Measurements from ENCODE around the gene PRAME. TPM values are rescaled to one million over a fixed set of nuclear protein-coding genes. Genes with fewer than 3 reads are reported as not detected.

Gene PRAME
- total RNA-seq, 1 donor from 2014 or later: not detected

GRCh38 chr22:22553141-22553540 is 5.9 kb downstream of the PRAME start:
- Mint-ChIP-seq H3K36me3 (ENCODE audit: insufficient read depth) (no peaks in the 10 kb centered on the region), H3K4me1 (ENCODE audit: low read depth) (no peaks in the 10 kb centered on the region), H3K27me3 (peaks cover 56% of the 10 kb centered on the region), H3K27ac (no peak overlapping the region), H3K9me3 (ENCODE audit: low read depth) (no peaks in the 10 kb centered on the region), H3K4me3 (ENCODE audit: low read depth) (no peak overlapping the region)
- no peak for DNase-seq (ENCODE audit: low spot score, unreplicated experiment)
- TF ChIP-seq CTCF (IDR thresholded peaks at IDR 0.05; ENCODE audit: unreplicated experiment): no peak

- Mint-ChIP-seq H3K9me3 (ENCODE audit: low read depth) (no peaks in the 10 kb centered on the region), H3K4me3 (ENCODE audit: low read depth) (no peak overlapping the region), H3K36me3 (ENCODE audit: insufficient read depth) (no peaks in the 10 kb centered on the region), H3K27me3 (peaks cover 62% of the 10 kb centered on the region), H3K4me1 (ENCODE audit: low read depth) (no peaks in the 10 kb centered on the region), H3K27ac (no peak overlapping the region)
- DNase-seq (ENCODE audit: low spot score, unreplicated experiment): no peak
- TF ChIP-seq CTCF (IDR thresholded peaks at IDR 0.05; ENCODE audit: unreplicated experiment): peak; percentile 36
Observed at GRCh38 chr22:22552630-22553029, 6.4 kb downstream of the PRAME start.

GRCh38 chr22:22550789-22551434 is 8.2 kb downstream of the PRAME start:
- H3K4me1 Mint-ChIP-seq (ENCODE audit: low read depth): no peaks in the 10 kb centered on the region
- peaks cover 71% of the 10 kb centered on the region for H3K27me3 Mint-ChIP-seq
- DNase-seq (ENCODE audit: low spot score, unreplicated experiment): no peak
- H3K9me3 Mint-ChIP-seq (ENCODE audit: low read depth): no peaks in the 10 kb centered on the region
- no peak overlapping the region for H3K4me3 Mint-ChIP-seq (ENCODE audit: low read depth)
- no peak overlapping the region for H3K27ac Mint-ChIP-seq
- no peak for TF ChIP-seq CTCF (IDR thresholded peaks at IDR 0.05; ENCODE audit: unreplicated experiment)
- no peaks in the 10 kb centered on the region for H3K36me3 Mint-ChIP-seq (ENCODE audit: insufficient read depth)

GRCh38 chr22:22548910-22549309 is 10.2 kb downstream of the PRAME start:
- Mint-ChIP-seq H3K27me3 (peaks cover 61% of the 10 kb centered on the region), H3K4me3 (ENCODE audit: low read depth) (no peak overlapping the region), H3K4me1 (ENCODE audit: low read depth) (no peaks in the 10 kb centered on the region), H3K9me3 (ENCODE audit: low read depth) (no peaks in the 10 kb centered on the region), H3K36me3 (ENCODE audit: insufficient read depth) (no peaks in the 10 kb centered on the region), H3K27ac (no peak overlapping the region)
- no peak for DNase-seq (ENCODE audit: low spot score, unreplicated experiment)
- TF ChIP-seq CTCF (IDR thresholded peaks at IDR 0.05; ENCODE audit: unreplicated experiment): no peak

GRCh38 chr22:22548317-22548716 is 10.7 kb downstream of the PRAME start:
- Mint-ChIP-seq H3K27me3 (peaks cover 59% of the 10 kb centered on the region), H3K9me3 (ENCODE audit: low read depth) (no peaks in the 10 kb centered on the region), H3K4me1 (ENCODE audit: low read depth) (no peaks in the 10 kb centered on the region), H3K4me3 (ENCODE audit: low read depth) (no peak overlapping the region), H3K27ac (no peak overlapping the region), H3K36me3 (ENCODE audit: insufficient read depth) (no peaks in the 10 kb centered on the region)
- no peak for TF ChIP-seq CTCF (IDR thresholded peaks at IDR 0.05; ENCODE audit: unreplicated experiment)
- DNase-seq (ENCODE audit: low spot score, unreplicated experiment): no peak

Measured in progenitor cell of endocrine pancreas (in vitro differentiated cells).